HG02623 (cell line): ENCODE results near the gene ZNF618.

Experiments
- ATAC-seq: cut with Tn5 transposase; IDR thresholded peaks from one replicate; pipeline ENCODE4 v1.9.1; 2021; ENCODE audit warnings: moderate library complexity; ENCODE audit not compliant: unreplicated experiment

Gene ZNF618

DNA sequence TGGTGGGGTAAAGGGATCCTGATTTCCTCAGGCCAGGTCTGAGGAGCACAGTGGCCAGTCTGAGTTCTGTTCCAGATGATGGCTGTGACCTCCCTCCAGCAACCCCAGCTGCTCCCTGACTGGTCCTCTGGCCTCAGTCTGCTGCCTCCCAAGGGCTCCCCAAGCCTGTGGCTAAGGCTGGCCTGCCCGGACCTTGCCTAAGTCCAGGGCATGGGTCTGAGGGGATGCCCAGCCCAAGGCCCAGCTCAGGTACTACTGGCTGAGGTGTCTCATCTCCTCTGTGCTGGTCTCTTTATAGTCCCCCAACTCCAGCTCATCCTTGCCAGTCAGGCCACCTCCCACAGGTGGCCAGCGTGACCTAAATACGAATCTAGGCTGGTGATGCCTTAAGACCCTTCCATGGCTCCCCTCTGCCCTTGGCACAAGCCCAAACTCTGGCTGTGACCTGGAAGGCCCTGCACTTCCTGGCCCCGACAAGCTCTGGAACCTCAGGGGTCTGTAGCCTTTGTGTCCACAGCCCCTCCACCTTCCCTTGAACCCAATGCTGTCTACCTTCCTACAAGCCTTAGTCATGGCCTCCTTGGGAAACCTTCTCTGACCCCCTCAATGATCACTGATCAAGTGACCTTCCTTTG, 213.2 kb downstream of the ZNF618 start:
- ATAC-seq = no peak

DNA sequence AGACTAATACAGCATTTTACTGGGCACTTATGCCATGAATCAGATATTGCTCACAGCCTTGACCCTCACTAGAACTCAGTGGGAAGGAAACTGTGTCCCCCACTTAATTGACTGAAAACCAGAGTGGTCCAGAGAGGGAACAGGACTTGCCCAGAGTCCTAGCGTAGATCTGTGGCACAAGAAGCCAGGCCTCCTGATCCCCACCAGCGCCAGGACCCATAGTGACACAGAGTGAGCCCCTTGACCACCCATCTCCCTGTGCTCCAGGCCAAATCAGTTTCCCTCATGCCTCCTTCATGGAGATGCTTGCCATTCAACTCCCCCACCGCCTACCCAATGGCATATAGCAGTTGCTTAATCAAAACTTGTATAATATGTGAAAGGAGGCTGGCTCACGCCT, 214.7 kb downstream of the ZNF618 start:
- no peak for ATAC-seq

DNA sequence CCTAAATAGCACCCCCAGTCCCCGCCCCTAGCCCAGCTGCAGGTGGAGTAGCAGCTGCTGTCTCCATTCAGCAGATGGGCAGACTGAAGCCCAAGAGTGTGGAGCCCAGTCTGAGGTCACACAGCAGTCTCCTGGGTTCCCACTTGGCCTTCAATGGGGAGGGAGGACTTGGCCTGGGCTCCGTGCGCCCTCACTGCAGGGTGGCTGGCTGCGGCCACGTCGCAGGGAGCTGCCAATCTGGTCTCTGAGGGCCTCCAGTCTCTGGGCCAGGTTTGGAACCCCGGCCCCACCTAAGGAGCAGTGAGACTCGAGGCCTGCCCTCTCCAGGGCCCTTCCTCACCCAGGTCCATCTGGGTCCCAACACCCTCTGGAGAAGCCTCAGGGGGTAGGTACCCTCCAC, 215.6 kb downstream of the ZNF618 start:
- no peak for ATAC-seq

DNA sequence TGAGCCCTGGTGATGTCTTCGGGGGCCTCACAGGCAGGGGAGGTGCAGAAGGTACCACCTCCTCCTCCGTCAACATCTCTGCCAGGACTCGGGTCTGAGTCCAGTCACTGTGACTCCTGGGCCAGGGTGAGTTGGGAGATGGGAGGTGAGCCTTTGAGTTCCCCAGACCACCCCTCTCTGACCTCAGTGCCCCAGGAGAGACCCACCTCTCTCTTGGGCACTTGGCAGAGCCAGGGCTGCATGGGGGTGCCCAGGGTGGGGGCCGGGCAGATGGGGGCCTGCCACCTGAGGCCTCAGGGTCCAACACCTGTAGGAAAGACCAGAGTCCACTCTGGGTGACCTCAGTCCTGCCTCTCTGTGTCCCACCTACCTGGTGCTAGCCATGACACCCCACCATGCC, 216.2 kb downstream of the ZNF618 start:
- ATAC-seq = no peak

DNA sequence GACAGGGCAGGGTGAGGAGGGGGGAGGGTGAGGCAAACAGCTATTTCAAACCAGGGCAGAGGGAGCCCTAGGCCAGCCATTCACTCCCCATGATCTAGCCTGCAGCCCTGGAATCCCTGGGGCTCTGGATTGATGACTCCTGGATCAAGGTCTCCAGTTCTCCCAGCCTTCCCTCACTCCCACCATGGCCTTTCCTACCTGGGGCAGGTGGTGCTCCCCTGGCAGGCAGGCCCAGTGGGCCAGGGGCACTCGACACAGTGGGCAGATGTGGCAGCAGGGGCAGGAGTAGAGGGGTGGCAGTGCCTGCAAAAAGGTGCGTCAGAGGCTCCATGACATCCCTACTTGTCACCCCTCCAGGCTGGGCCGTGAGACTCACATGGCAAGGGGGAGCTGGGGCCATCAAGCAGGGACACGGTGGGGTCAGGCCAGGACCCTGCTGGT, 216.9 kb downstream of the ZNF618 start:
- no peak for ATAC-seq

DNA sequence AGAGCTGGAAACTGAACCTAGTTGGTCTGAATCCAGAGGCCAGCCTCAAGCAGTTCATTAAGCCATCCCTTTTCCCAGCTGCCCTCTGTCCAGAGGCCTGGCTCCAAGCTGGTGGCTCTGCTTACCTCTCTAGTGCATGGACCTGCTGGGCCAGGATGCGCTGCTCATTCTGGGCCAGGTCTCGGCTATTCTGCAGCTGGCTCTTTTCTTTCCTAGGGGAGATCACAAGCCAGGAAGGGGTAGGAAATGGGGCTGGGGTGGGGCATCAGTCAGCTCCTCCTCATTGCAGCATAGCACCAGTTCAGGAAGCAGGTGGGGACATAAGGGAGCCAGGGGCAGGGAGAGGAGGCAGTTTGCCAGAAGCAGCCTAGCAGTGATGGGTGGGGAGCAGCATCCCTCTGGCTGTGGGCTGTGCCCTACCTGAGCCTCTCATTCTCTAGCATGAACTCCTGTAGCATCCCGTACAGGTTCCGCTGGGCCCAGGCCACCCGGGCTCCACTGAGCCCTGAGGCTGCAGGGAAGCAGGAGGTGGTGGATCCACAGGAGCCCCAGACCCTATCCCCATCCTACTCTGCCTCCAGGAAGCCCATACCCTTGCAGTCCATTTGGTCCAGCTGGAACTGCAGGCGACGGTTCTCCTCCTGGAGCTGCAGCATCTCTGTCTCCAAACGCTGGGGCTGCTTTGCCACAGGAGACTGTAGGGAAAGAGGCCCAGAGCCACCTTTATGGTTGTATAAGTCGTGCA, 217.8 kb downstream of the ZNF618 start:
- no peak for ATAC-seq

DNA sequence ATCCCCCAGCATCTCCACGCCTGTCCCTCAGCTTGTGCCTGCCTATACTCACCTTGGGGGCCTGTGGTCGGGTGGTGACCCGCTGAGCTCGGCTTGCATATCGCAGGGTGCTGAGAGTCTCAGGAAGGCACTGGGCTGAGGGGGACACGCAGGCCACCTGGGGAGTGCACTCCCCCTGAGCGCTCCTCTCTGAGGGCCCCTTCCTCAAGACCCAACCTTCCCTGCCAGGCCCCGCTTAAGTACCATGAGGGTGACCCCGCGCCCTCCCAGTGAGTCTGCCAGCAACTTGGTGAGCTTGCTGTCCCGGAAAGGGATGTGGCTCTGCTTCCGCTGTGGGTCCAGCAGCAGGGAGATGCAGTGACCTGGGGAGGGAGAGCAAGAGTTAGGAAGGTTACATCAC, 218.9 kb downstream of the ZNF618 start:
- ATAC-seq = no peak

DNA sequence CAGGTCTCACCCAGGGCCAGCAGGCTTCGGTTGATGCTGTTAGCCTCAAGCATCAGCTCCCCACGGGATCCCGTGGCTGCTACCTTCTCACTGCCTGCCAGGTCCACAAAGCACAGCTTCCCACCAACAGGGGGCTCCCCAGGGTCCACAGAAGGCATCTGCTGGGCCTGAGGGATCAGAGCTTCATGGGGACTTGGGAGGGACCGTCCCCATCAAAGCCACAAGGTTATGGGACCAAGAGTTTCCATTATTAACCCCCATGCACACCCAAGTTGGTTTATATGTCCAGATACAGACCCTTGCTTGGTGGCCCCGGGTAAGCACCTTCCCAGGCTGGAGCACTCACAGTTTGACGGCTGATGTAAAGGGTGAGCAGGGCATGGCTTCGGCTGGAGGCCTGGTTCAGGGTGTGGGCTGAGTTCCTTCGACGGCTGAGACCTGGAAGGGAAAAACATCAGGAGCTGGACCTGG, 220.0 kb downstream of the ZNF618 start:
- no peak for ATAC-seq

DNA sequence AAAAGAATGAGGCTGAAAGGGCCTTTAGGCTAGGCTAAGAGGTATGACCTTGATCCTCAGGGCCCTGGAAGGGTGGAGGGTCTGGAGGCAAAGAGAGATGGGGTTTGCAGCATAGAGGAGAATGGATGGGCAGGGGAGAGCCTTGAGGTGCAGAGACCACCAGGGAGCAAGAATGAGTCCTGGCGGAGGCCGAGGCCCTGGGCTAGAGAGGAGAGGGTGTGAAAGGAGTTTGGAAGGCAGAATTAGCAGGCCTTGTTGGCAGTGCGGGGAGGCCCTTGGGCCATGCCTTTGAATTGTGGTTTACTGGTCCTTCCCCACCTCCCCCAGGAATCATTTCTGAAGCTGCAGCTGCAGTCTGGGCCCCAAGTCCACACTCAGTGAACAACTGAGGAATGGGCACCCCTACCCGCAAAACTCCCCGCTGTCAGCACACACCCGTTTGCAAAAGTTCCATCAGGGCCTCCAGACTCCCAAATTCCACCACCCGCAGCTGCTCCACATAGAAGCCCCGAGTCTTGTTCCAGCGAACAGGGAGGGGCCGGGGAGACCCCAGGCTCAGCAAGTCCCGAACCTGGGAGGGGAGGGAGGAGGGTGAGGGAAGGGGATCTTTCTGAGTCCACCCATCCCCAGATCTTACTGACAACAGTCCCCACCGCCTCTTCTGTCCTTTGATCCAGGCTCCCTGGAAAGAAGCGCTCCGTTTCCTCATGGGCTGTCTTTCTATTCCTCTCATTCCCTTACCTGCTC, 220.9 kb downstream of the ZNF618 start:
- no peak for ATAC-seq

DNA sequence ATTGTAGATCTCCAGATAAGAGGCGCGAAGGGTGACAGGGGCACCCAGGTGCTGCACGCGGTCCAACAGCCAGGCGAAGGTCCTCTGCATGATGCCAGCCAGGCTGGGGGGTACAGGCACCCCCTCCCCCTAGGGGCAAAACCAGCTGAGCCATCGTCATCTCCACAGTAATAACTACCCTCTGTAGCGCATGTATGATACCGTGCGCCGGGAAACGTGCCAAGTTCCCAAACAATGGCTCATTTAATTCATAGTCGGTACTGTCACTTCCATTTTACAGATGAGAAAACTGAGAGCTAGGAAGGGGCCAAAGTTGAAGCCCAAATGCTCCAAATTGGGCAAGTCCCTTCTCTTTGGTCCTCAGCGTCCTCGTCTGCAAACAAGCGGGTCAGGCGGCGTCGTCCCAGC, 221.5 kb downstream of the ZNF618 start:
- no peak for ATAC-seq

DNA sequence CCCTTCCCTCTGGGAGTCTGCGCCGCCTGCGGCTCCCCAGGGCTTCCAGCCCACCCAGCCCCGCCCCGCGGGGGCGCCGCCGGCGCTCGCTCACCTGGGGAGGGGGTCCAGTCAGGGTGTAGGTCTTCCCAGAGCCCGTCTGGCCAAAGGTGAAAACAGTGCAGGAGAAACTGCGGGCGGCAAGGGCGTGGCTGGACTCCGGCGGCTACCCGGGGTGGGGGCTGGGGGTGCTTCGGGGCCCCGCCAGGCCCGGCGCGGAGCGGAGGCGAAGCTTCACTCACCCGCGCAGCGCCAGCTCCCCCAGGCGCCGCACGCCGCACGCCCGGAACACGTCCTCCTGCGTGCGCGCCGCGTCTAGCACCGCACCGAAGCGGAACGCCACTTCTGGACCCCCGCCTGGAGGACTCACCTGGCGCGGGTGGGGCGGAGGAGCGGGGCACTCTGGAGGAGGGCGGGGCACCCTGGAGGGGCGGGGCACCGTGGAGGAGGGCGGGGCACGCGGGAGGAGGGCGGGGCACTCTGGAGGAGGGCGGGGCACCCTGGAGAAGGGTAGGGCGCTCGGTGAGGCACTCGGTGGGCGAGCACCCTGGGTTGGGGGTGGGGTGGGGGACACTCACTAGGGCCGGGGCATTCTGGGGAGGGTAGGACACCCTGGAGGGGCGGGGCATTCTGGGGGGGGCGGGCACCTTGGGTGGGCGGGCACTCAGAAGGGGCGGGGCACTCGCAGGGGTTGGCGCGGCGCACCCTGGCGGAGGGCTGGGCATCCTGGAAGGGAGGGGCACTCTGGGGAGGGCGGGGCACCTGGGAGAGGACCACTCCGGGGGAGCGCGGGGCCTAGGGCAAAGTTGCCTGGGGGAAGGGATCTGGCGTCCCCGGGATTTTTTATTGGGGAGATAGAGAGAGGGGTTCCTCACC, 222.2 kb downstream of the ZNF618 start:
- no peak for ATAC-seq

DNA sequence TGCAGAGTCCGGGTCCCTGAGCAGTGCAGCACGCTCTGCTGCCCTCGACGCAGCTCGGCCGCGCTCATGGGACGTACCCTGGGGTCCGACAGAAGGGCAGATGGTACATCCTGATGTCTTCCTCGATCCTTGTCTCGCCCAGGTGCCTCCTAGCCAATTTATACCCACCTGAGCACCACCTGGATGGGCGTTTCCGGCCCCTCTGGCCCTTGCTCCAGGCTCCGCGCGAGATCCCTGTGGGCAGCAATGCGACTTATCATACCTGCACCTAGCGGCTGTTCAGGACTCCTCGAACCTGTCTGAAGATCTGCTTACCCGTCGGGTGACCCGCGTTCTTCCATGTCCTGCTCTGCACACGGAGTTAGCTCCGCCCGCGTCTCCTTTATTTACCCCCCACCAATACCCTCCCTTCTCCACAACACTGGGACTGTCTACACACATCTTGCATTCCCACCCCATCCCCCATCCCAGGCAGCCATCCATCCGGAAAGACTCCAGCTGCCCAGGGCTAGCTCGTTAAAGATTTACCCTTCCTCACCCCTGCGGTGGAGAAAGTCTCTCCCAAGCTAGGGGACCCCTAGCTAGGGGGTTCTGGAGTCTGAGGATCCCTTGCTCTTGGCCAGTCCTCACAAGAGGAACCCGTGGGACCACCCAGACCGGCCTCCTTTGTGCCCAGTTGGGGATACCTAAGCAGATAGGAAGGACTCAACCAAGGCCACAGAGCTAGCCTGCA, 223.0 kb downstream of the ZNF618 start, which contains the start of gene KIF12:
Gene KIF12 (minus strand): TSS at position 357 of the 733 bp plus-strand sequence. CDS start 16 bp downstream, at position 341.
- ATAC-seq = no peak

DNA sequence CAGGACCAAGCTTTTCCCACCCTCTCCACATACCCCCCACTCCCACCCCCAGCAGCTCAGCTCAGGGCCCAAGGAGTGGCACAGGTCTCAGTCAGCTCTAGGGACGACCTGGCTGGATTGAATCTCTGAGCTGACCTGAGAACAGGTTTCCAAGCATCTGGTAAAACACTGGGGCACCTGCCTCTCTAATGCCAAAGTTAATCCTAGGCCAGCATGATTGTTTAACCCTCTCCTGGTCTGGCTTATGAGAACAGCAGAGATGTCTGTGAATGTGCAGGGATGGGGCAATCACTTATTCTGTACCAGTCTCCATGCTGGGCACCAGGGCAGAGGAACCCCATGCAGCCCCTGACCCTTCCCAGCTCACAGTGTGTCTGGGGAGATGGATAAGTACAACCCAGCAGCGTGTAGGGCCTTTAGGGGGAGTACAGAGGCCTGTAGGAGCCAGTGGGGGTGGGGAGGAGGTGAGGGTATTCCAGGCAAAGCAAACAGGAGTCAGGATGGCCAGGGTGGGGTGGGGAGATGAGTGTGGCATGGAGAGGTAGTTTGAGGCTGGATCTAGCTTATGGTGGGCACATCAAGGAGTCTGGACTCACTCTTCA, 223.7 kb downstream of the ZNF618 start:
- ATAC-seq = no peak

DNA sequence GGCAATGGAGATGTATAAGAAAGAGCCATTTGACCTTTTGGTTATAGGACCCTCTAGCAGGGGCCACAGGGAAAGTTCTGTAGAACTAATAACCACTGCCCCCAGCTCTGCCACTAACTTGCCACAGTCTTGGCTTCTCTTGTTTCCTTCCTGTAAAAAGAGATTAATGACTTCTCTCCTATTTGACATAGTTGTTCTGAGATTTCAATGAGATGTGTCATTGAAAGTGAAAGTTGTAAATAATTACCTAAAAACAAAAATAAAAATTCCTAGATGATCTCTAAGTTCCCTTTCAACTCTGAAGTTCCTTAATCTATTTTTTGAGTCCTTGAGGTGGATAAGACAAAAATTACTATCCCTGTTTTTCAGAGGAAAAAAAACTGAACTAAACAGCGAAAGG, 224.4 kb downstream of the ZNF618 start:
- no peak for ATAC-seq

DNA sequence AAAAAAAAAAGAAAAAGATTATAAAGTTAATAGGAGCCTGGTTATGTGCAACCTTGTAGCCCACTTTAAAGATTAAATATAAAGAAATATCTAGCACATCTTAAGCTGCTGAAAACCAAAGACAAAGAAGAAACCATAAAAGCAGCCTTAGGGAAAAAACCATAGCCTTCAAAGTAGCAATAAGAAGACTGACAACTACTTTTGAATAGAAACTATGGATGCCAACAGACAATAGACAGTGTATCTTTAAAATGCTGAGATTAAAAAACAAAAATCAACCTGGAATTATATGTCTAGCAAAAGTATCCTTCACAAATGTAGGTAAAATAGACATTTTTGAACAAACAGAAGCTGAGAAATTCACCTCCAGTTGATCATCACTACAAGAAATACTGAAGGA, 226.4 kb downstream of the ZNF618 start:
- ATAC-seq = no peak

DNA sequence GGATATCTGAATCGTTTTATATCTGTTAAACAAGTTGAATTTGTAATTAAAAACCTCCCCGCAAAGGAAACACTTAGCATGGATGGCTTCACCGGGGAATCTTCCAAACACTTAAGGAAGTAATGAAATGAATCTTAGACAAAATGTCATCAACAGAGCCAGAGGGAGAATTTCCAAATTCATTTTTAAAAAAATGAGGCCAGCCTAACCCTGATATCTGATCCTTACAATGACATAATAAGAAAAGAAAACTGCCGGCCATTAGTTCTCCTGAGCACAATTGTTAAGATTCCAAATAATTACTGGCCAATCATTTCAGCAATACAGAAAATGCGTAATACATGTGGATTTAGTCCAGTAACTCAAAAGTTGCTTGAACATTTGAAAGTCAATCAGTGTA, 229.1 kb downstream of the ZNF618 start:
- ATAC-seq = no peak
